Left colon (tissue), 2 donors: ENCODE measurements around the gene GREB1L. TPM values are rescaled to one million over a fixed set of nuclear protein-coding genes. Genes with fewer than 3 reads are reported as not detected.

Experiments
- total RNA-seq, 2 donors: library from RNA; stranded (reverse); fragmentation: NEBNext Ultra II Directional; extraction: Animal tissue kit (Norgen Biotek cat#: 25700); gene quantifications; one replicate each; pipeline ENCODE4 v1.2.1, GENCODE V29; 2021
- donor health status: DM: no; HTN: no; CAD: no.
- donor health status: DM: yes; HTN: yes; CAD: no.

Gene GREB1L
- total RNA-seq, 2 donors from 2014 or later, result 0.28 TPM; not detected in 1

Other genes starting within 250 kb of the GREB1L start
- 10 to 100 TPM; 35.8 to 36.7 TPM for gene ROCK1, start 130.4 kb upstream of the GREB1L start, total RNA-seq